ENCODE data around the gene PNPLA8. TPM values are rescaled to one million over a fixed set of nuclear protein-coding genes. Genes with fewer than 3 reads are reported as not detected.

PNPLA8 gene
- total RNA-seq, 4 donors from 2014 or later, result 28.0 to 49.2 (median 37.8) TPM

DNA sequence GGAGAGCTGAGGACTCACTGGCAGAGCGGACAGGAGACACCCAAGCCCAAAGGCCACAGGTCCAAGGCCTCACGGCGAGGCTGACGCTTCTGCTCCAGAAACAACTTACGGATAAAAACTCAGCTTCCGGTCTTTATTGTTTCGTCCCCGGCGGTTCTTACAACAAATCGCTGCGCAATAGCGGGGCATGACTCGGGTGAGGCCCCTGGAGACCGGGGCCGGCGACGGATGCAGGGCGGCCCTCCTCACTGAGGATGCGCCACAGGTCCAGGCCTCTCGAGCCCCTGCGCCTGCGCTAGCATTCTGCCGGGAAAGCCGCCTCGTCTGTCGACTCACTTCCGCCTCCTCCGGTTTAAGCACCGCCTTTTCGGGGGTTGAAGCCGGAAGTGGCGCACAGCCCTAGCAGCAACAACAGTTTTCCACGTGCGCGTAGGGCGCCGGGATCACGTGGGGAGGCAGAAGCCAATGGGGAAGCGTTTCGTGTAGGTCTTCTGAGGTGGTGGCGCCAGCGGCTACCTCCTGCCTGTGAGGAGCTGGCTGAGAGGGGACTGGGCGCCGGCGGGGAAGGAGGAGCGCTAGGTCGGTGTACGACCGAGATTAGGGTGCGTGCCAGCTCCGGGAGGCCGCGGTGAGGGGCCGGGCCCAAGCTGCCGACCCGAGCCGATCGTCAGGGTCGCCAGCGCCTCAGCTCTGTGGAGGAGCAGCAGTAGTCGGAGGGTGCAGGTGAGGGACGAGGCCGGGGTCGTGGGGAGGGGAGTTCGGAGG, 43.6 kb upstream of the PNPLA8 start, which contains the start of the genes DNAJB9 and THAP5:
Gene DNAJB9, plus strand, starts transcription at position 494 of the 765 bp plus-strand sequence. CDS start 1,853 bp downstream, outside the sequence.
Gene THAP5, minus strand, starts transcription at position 326 of the 765 bp plus-strand sequence. Its CDS starts 137 bp downstream, at position 189.
- Histone ChIP-seq H3K4me3 (peak within 1 kb of the TSS; percentile 71 to 95 (median 72)), H3K27me3 (no peaks in the 10 kb centered on the region), H3K9me3 (no peaks in the 10 kb centered on the region), H3K36me3 (peaks cover 0 to 35% (median 0%) of the 10 kb centered on the region in 3 donors), H3K4me1 (peaks cover 0 to 45% (median 25%) of the 10 kb centered on the region in 4 donors), H3K27ac (peak within 1 kb of the TSS; percentile 84 to 98 (median 96))
- WGBS, 2 donors, result 0% methylated on average over 34 to 36 of the region's 65 CpGs
- TF ChIP-seq, protein P1, sequence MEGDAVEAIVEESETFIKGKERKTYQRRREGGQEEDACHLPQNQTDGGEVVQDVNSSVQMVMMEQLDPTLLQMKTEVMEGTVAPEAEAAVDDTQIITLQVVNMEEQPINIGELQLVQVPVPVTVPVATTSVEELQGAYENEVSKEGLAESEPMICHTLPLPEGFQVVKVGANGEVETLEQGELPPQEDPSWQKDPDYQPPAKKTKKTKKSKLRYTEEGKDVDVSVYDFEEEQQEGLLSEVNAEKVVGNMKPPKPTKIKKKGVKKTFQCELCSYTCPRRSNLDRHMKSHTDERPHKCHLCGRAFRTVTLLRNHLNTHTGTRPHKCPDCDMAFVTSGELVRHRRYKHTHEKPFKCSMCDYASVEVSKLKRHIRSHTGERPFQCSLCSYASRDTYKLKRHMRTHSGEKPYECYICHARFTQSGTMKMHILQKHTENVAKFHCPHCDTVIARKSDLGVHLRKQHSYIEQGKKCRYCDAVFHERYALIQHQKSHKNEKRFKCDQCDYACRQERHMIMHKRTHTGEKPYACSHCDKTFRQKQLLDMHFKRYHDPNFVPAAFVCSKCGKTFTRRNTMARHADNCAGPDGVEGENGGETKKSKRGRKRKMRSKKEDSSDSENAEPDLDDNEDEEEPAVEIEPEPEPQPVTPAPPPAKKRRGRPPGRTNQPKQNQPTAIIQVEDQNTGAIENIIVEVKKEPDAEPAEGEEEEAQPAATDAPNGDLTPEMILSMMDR (IDR thresholded peaks at IDR 0.05), result peak in 2 of 5 experiments; percentile 49 to 50
- TF ChIP-seq POLR2A (IDR thresholded peaks at IDR 0.05) (peak; percentile 90 to 98), EP300 (IDR thresholded peaks at IDR 0.05) (peak; percentile 99 to 100)
- DNase-seq (ENCODE audit: low spot score in 2 of 2), result peak; percentile 96

DNA sequence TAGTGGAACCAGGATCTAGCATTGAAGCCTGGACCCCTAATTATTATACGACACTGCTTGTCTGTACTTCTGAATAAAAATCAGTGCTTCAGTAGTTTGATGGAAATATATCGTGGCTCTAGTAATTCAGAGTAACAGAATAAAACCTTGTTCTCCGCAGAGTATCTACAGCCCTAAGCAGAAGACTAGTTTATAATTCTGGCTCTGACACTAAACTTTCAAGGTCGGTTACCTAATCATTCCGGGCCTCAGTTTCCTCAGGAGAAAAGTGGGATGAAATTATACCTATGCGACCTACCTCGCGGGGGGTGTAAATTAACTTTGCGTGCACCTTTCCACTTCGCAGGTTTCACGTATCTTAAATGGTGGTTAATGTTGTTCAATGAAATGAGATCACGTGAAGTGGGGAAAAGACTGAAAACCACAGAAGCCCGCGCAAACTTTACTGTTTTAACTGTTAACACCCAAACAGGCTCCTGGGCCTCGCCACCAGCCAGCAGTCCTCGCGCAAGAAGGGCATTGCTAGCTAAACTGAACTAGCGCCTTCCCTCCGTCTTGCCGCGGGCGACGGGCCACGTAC, 43.0 kb upstream of the PNPLA8 start:
- no peak for DNase-seq (ENCODE audit: low spot score in 2 of 2)
- WGBS, 2 donors, result 13 to 15% methylated on average over 15 to 24 of the region's 24 CpGs
- Histone ChIP-seq H3K4me1 (peaks cover 0 to 45% (median 25%) of the 10 kb centered on the region in 4 donors), H3K9me3 (no peaks in the 10 kb centered on the region), H3K27me3 (no peaks in the 10 kb centered on the region), H3K27ac (peak overlapping the region; percentile 84 to 98 (median 96)), H3K4me3 (peak overlapping the region; percentile 71 to 95 (median 72)), H3K36me3 (peaks cover 0 to 41% (median 0%) of the 10 kb centered on the region in 3 donors)
- TF ChIP-seq POLR2A (IDR thresholded peaks at IDR 0.05) (no peak), EP300 (IDR thresholded peaks at IDR 0.05) (no peak)
- TF ChIP-seq, protein P1 (IDR thresholded peaks at IDR 0.05), result no peak

DNA sequence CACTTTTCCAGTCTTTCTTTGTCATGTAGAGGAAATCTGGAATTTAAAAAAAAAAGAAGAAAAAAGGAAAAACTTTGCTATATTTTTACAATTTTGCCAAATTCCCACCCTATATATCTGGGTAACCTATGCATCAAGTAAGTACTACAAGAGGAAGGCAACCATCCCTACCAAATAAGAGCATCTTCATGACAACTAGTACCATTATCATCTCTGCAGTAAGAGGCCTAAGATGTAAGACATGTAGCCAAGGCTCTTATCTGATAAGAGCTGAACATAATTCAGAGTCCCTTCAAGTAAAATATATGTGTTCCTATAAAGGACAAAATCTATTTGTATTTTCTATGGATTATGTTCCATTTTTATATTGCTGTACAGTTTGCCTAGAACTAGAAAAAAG, 40.1 kb upstream of the PNPLA8 start:
- TF ChIP-seq EP300 (IDR thresholded peaks at IDR 0.05) (no peak), POLR2A (IDR thresholded peaks at IDR 0.05) (no peak)
- TF ChIP-seq, protein P1 (IDR thresholded peaks at IDR 0.05), result no peak
- Histone ChIP-seq H3K9me3 (peaks cover 0 to 2% (median 0%) of the 10 kb centered on the region in 4 donors), H3K36me3 (peaks cover 0 to 38% (median 0%) of the 10 kb centered on the region in 3 donors), H3K4me3 (no peak overlapping the region), H3K4me1 (peaks cover 0 to 25% (median 17%) of the 10 kb centered on the region in 4 donors), H3K27me3 (no peaks in the 10 kb centered on the region), H3K27ac (no peak overlapping the region)
- DNase-seq (ENCODE audit: low spot score in 2 of 2), result no peak

- H3K9me3 ChIP-seq, result peaks cover 0 to 37% (median 7%) of the 10 kb centered on the region in 4 donors
- no peaks in the 10 kb centered on the region for H3K27me3 ChIP-seq
- TF ChIP-seq POLR2A (IDR thresholded peaks at IDR 0.05), result no peak
- TF ChIP-seq EP300 (IDR thresholded peaks at IDR 0.05), result no peak
- TF ChIP-seq, protein P1 (IDR thresholded peaks at IDR 0.05), result no peak
- peaks cover 0 to 63% (median 0%) of the 10 kb centered on the region in 3 donors for H3K36me3 ChIP-seq
- no peak overlapping the region for H3K4me3 ChIP-seq
- no peak overlapping the region for H3K27ac ChIP-seq
- WGBS, 2 donors, result 88 to 90% methylated on average over 4 of the region's 4 CpGs
- no peaks in the 10 kb centered on the region for H3K4me1 ChIP-seq
- no peak for DNase-seq (ENCODE audit: low spot score in 2 of 2)
Measured at GRCh38 chr7:108561047-108561619, 35.2 kb upstream of the PNPLA8 start.

Data from tibial nerve (tissue), 4 donors.